ENCODE results near the gene MRNIP. TPM values are rescaled to one million over a fixed set of nuclear protein-coding genes. Genes with fewer than 3 reads are reported as not detected.

Gene MRNIP
- total and polyA plus RNA-seq, 4 donors: 5.4 to 12.0 (median 7.3) TPM

DNA sequence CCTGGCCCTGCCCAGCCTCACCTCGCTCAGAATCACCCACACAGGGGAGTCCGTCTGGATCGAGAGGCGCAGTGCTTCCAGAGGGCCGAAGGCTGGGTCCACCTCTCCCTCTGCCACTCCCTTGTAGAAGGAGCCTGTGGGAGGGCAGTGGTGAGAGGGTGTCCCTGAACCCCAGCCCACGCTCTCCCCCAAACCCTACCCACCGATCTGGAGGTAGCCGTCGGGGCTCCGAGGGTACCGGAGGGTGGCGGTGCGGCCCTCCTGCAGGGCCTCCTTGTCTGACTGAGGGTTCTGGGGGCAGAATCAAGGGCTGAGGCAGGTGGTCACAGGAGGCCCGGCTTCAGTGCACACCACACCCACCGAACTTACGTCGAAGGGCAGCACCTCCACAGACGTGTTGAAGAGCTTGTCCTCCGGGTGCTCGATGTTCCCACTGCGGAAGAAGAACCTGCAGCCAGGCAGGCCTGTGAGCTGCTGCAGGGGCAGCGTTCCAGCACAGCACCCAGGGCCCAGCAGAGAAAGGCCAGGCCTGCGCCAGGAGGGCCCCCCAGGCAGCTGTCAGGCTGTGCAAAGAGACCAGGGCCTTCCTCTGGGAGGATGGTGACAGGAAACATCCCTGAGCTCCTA lies 60.4 kb downstream of the MRNIP start:
- WGBS: 94% methylated on average over 23 of the region's 23 CpGs
- Histone ChIP-seq H3K36me3 (ENCODE audit: control insufficient read depth in 4 of 4, insufficient read depth in 3 of 4, low read depth in 1 of 4, low read length in 3 of 4) (peaks cover 19 to 31% (median 25%) of the 10 kb centered on the region in 4 donors), H3K4me1 (ENCODE audit: control insufficient read depth in 4 of 4, insufficient read depth in 4 of 4, low read length in 3 of 4) (peaks cover 10 to 57% (median 34%) of the 10 kb centered on the region in 4 donors), H3K9me3 (ENCODE audit: control insufficient read depth in 4 of 4, low read length in 3 of 4) (no peaks in the 10 kb centered on the region), H3K9ac (ENCODE audit: low read depth in 1 of 2, low read length in 2 of 2) (no peak overlapping the region), H3K27ac (ENCODE audit: low read depth in 1 of 2, low read length in 2 of 2) (no peak overlapping the region), H3K4me3 (ENCODE audit: low read depth in 1 of 3, low read length in 3 of 3) (no peak overlapping the region), H3K27me3 (ENCODE audit: control insufficient read depth in 4 of 4, insufficient read depth in 4 of 4, low read length in 3 of 4) (no peaks in the 10 kb centered on the region)
- TF ChIP-seq, protein P1, sequence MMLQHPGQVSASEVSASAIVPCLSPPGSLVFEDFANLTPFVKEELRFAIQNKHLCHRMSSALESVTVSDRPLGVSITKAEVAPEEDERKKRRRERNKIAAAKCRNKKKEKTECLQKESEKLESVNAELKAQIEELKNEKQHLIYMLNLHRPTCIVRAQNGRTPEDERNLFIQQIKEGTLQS (IDR thresholded peaks at IDR 0.05): no peak
- TF ChIP-seq HNF4A (conservative IDR thresholded peaks at IDR 0.05): no peak
- TF ChIP-seq, protein P2, sequence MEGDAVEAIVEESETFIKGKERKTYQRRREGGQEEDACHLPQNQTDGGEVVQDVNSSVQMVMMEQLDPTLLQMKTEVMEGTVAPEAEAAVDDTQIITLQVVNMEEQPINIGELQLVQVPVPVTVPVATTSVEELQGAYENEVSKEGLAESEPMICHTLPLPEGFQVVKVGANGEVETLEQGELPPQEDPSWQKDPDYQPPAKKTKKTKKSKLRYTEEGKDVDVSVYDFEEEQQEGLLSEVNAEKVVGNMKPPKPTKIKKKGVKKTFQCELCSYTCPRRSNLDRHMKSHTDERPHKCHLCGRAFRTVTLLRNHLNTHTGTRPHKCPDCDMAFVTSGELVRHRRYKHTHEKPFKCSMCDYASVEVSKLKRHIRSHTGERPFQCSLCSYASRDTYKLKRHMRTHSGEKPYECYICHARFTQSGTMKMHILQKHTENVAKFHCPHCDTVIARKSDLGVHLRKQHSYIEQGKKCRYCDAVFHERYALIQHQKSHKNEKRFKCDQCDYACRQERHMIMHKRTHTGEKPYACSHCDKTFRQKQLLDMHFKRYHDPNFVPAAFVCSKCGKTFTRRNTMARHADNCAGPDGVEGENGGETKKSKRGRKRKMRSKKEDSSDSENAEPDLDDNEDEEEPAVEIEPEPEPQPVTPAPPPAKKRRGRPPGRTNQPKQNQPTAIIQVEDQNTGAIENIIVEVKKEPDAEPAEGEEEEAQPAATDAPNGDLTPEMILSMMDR (IDR thresholded peaks at IDR 0.05; ENCODE audit: low read depth, low read length, missing input control): no peak
- no peak for TF ChIP-seq FOXA1 (IDR thresholded peaks at IDR 0.05)
- TF ChIP-seq FOXA2 (IDR thresholded peaks at IDR 0.05): no peak
- TF ChIP-seq, protein P3, sequence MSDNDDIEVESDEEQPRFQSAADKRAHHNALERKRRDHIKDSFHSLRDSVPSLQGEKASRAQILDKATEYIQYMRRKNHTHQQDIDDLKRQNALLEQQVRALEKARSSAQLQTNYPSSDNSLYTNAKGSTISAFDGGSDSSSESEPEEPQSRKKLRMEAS (IDR thresholded peaks at IDR 0.05): no peak
- TF ChIP-seq, protein P4, sequence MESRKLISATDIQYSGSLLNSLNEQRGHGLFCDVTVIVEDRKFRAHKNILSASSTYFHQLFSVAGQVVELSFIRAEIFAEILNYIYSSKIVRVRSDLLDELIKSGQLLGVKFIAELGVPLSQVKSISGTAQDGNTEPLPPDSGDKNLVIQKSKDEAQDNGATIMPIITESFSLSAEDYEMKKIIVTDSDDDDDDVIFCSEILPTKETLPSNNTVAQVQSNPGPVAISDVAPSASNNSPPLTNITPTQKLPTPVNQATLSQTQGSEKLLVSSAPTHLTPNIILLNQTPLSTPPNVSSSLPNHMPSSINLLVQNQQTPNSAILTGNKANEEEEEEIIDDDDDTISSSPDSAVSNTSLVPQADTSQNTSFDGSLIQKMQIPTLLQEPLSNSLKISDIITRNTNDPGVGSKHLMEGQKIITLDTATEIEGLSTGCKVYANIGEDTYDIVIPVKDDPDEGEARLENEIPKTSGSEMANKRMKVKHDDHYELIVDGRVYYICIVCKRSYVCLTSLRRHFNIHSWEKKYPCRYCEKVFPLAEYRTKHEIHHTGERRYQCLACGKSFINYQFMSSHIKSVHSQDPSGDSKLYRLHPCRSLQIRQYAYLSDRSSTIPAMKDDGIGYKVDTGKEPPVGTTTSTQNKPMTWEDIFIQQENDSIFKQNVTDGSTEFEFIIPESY (IDR thresholded peaks at IDR 0.05): no peak
- no peak for TF ChIP-seq NR2F2 (IDR thresholded peaks at IDR 0.05)
- DNase-seq (ENCODE audit: low spot score): no peak

DNA sequence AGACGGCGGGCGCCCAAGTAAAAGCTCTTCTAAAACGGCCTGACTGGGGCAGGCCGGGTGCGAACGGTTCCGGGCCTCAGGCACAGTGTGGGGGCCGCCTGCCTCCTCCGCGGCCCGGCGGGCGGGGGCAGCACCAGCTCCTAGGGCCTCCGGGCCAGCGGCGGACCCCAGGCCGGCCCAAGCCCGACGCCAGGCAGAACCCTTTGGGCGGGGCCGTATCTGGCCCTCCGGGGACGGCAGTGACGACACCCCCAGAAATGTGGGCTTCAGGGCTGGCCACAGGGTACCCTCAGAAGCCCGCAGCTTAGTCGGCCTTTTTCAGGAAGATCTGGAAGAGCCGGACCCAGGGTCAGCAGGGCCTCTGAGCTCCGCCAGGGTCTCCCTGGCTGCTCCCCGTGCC lies 60.9 kb downstream of the MRNIP start:
- H3K27ac ChIP-seq (ENCODE audit: low read depth in 1 of 2, low read length in 2 of 2): no peak overlapping the region
- H3K36me3 ChIP-seq (ENCODE audit: control insufficient read depth in 4 of 4, insufficient read depth in 3 of 4, low read depth in 1 of 4, low read length in 3 of 4): peaks cover 19 to 31% (median 25%) of the 10 kb centered on the region in 4 donors
- H3K9me3 ChIP-seq (ENCODE audit: control insufficient read depth in 4 of 4, low read length in 3 of 4): no peaks in the 10 kb centered on the region
- TF ChIP-seq, protein P2 (IDR thresholded peaks at IDR 0.05; ENCODE audit: low read depth, low read length, missing input control): no peak
- TF ChIP-seq HNF4G (IDR thresholded peaks at IDR 0.05): no peak
- TF ChIP-seq GABPA (IDR thresholded peaks at IDR 0.05 in 1 of 2, conservative IDR thresholded peaks at IDR 0.05 in 1 of 2): no peak
- no peak for TF ChIP-seq RXRA (IDR thresholded peaks at IDR 0.05)
- TF ChIP-seq FOXA1 (IDR thresholded peaks at IDR 0.05): no peak
- TF ChIP-seq FOXA2 (IDR thresholded peaks at IDR 0.05): no peak
- no peak for TF ChIP-seq HNF4A (conservative IDR thresholded peaks at IDR 0.05)
- no peak for TF ChIP-seq SP1 (IDR thresholded peaks at IDR 0.05)
- no peak for TF ChIP-seq TAF1 (conservative IDR thresholded peaks at IDR 0.05)
- TF ChIP-seq, protein P4 (IDR thresholded peaks at IDR 0.05): no peak
- no peak for TF ChIP-seq JUND (IDR thresholded peaks at IDR 0.05)
- TF ChIP-seq, protein P5, sequence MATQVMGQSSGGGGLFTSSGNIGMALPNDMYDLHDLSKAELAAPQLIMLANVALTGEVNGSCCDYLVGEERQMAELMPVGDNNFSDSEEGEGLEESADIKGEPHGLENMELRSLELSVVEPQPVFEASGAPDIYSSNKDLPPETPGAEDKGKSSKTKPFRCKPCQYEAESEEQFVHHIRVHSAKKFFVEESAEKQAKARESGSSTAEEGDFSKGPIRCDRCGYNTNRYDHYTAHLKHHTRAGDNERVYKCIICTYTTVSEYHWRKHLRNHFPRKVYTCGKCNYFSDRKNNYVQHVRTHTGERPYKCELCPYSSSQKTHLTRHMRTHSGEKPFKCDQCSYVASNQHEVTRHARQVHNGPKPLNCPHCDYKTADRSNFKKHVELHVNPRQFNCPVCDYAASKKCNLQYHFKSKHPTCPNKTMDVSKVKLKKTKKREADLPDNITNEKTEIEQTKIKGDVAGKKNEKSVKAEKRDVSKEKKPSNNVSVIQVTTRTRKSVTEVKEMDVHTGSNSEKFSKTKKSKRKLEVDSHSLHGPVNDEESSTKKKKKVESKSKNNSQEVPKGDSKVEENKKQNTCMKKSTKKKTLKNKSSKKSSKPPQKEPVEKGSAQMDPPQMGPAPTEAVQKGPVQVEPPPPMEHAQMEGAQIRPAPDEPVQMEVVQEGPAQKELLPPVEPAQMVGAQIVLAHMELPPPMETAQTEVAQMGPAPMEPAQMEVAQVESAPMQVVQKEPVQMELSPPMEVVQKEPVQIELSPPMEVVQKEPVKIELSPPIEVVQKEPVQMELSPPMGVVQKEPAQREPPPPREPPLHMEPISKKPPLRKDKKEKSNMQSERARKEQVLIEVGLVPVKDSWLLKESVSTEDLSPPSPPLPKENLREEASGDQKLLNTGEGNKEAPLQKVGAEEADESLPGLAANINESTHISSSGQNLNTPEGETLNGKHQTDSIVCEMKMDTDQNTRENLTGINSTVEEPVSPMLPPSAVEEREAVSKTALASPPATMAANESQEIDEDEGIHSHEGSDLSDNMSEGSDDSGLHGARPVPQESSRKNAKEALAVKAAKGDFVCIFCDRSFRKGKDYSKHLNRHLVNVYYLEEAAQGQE (IDR thresholded peaks at IDR 0.05): no peak
- H3K9ac ChIP-seq (ENCODE audit: low read depth in 1 of 2, low read length in 2 of 2): no peak overlapping the region
- WGBS: 96% methylated on average over 30 of the region's 30 CpGs
- no peak overlapping the region for H3K4me3 ChIP-seq (ENCODE audit: low read depth in 1 of 3, low read length in 3 of 3)
- no peaks in the 10 kb centered on the region for H3K27me3 ChIP-seq (ENCODE audit: control insufficient read depth in 4 of 4, insufficient read depth in 4 of 4, low read length in 3 of 4)
- no peak for DNase-seq (ENCODE audit: low spot score)
- H3K4me1 ChIP-seq (ENCODE audit: control insufficient read depth in 4 of 4, insufficient read depth in 4 of 4, low read length in 3 of 4): peaks cover 7 to 56% (median 35%) of the 10 kb centered on the region in 4 donors
